Parathyroid adenoma (tissue), 2 donors: Measurements from ENCODE around the gene BEND7.

Experiments used
- H2AFZ ChIP-seq: fragments of 300-600 bp; sonication (generic); one replicate; pipeline ENCODE4 v1.7.0; 2017; ENCODE audit warnings: antibody characterized with exemption, mild to moderate bottlenecking
- H3K27ac ChIP-seq: fragments of 300-600 bp; sonication (generic); one replicate; pipeline ENCODE4 v1.7.0; 2017
- H3K27me3 ChIP-seq: fragments of 300-600 bp; sonication (generic); one replicate; pipeline ENCODE4 v1.7.0; 2017; ENCODE audit warnings: low read length; ENCODE audit not compliant: control insufficient read depth, insufficient read depth
- H3K36me3 ChIP-seq: fragments of 300-600 bp; sonication (generic); one replicate; pipeline ENCODE4 v1.7.0; 2017; ENCODE audit warnings: low read length; ENCODE audit not compliant: control insufficient read depth, insufficient read depth
- H3K4me1 ChIP-seq: fragments of 300-600 bp; sonication (generic); one replicate; pipeline ENCODE4 v1.7.0; 2017; ENCODE audit warnings: control low read depth
- H3K4me2 ChIP-seq: fragments of 300-600 bp; sonication (generic); one replicate; pipeline ENCODE4 v1.7.0; 2017; ENCODE audit warnings: low read length
- H3K4me3 ChIP-seq: fragments of 300-600 bp; sonication (generic); one replicate; pipeline ENCODE4 v1.7.0; 2017; ENCODE audit warnings: low read depth, low read length
- H3K79me2 ChIP-seq: fragments of 300-600 bp; sonication (generic); one replicate; pipeline ENCODE4 v1.7.0; 2017; ENCODE audit warnings: control low read depth
- H3K9ac ChIP-seq: fragments of 300-600 bp; sonication (generic); one replicate; pipeline ENCODE4 v1.7.0; 2017; ENCODE audit warnings: mild to moderate bottlenecking
- H3K9me3 ChIP-seq: fragments of 300-600 bp; sonication (generic); one replicate; pipeline ENCODE4 v1.7.0; 2017; ENCODE audit warnings: low read length; ENCODE audit not compliant: control insufficient read depth
- CTCF ChIP-seq: fragments of 300-600 bp; sonication (generic); IDR thresholded peaks from one replicate; pipeline ENCODE4 v1.7.0; 2017; ENCODE audit warnings: antibody characterized with exemption, mild to moderate bottlenecking
- donor health status: primary hyperparathyroidism.

Gene BEND7

GRCh38 chr10:13416760-13417159 lies 112.1 kb downstream of the BEND7 start:
- Histone ChIP-seq H2AFZ (no peak overlapping the region), H3K9me3 (no peaks in the 10 kb centered on the region), H3K4me3 (no peak overlapping the region), H3K27me3 (no peaks in the 10 kb centered on the region), H3K79me2 (no peaks in the 10 kb centered on the region), H3K4me2 (no peak overlapping the region), H3K36me3 (no peaks in the 10 kb centered on the region), H3K9ac (no peak overlapping the region), H3K4me1 (no peaks in the 10 kb centered on the region), H3K27ac (no peak overlapping the region)
- no peak for TF ChIP-seq CTCF

GRCh38 chr10:13414855-13415254 lies 114.0 kb downstream of the BEND7 start:
- TF ChIP-seq CTCF: no peak
- no peaks in the 10 kb centered on the region for H3K4me1 ChIP-seq
- no peaks in the 10 kb centered on the region for H3K36me3 ChIP-seq
- H3K27ac ChIP-seq: no peak overlapping the region
- H3K4me2 ChIP-seq: no peak overlapping the region
- H3K9ac ChIP-seq: no peak overlapping the region
- H2AFZ ChIP-seq: no peak overlapping the region
- H3K4me3 ChIP-seq: no peak overlapping the region
- no peaks in the 10 kb centered on the region for H3K27me3 ChIP-seq
- H3K9me3 ChIP-seq: no peaks in the 10 kb centered on the region
- H3K79me2 ChIP-seq: no peaks in the 10 kb centered on the region

- Histone ChIP-seq H3K27me3 (no peaks in the 10 kb centered on the region), H3K9me3 (no peaks in the 10 kb centered on the region)
These were observed 114.7 kb downstream of the BEND7 start for GRCh38 chr10:13414137-13414536.

GRCh38 chr10:13412894-13413293 lies 115.9 kb downstream of the BEND7 start:
- no peak overlapping the region for H3K9ac ChIP-seq
- H3K4me1 ChIP-seq: no peaks in the 10 kb centered on the region
- no peaks in the 10 kb centered on the region for H3K9me3 ChIP-seq
- no peak overlapping the region for H3K27ac ChIP-seq
- no peak for TF ChIP-seq CTCF
- H3K79me2 ChIP-seq: no peaks in the 10 kb centered on the region
- H3K27me3 ChIP-seq: no peaks in the 10 kb centered on the region
- H3K36me3 ChIP-seq: no peaks in the 10 kb centered on the region
- no peak overlapping the region for H3K4me3 ChIP-seq
- H2AFZ ChIP-seq: no peak overlapping the region
- no peak overlapping the region for H3K4me2 ChIP-seq

More at GRCh38 chr10:13414137-13414536, 114.7 kb downstream of the BEND7 start:
- Histone ChIP-seq H3K4me1 (no peaks in the 10 kb centered on the region), H3K36me3 (no peaks in the 10 kb centered on the region), H3K4me3 (no peak overlapping the region), H2AFZ (no peak overlapping the region), H3K9ac (no peak overlapping the region), H3K4me2 (no peak overlapping the region), H3K79me2 (no peaks in the 10 kb centered on the region), H3K27ac (no peak overlapping the region)
- no peak for TF ChIP-seq CTCF

GRCh38 chr10:13404791-13405190 lies 124.0 kb downstream of the BEND7 start:
- Histone ChIP-seq H3K4me1 (no peaks in the 10 kb centered on the region), H3K9ac (no peak overlapping the region), H3K4me3 (no peak overlapping the region), H3K4me2 (no peak overlapping the region), H3K36me3 (no peaks in the 10 kb centered on the region), H3K27ac (no peak overlapping the region), H3K79me2 (no peaks in the 10 kb centered on the region), H2AFZ (no peak overlapping the region), H3K27me3 (no peaks in the 10 kb centered on the region), H3K9me3 (no peaks in the 10 kb centered on the region)
- TF ChIP-seq CTCF: no peak
